HG02938 (cell line): ENCODE data around the gene LPAR1.

Source experiments
- ATAC-seq: cut with Tn5 transposase; IDR thresholded peaks from one replicate; pipeline ENCODE4 v1.9.1; 2021; ENCODE audit warnings: mild to moderate bottlenecking, moderate library complexity; ENCODE audit not compliant: unreplicated experiment

Gene LPAR1

GRCh38 chr9:111037708-111038330 is 451 bp downstream of the LPAR1 start:
- ATAC-seq, result peak; percentile 41

- no peak for ATAC-seq
Observed at GRCh38 chr9:111037356-111037707, 938 bp downstream of the LPAR1 start.

- ATAC-seq, result no peak
Observed at GRCh38 chr9:111036946-111037345, 1.3 kb downstream of the LPAR1 start.

GRCh38 chr9:111036429-111036789 is 1.9 kb downstream of the LPAR1 start:
- ATAC-seq, result no peak

- no peak for ATAC-seq
Observed at GRCh38 chr9:111035543-111036428, 2.5 kb downstream of the LPAR1 start.

GRCh38 chr9:111034898-111035539 is 3.3 kb downstream of the LPAR1 start:
- ATAC-seq, result no peak

GRCh38 chr9:111034170-111034897 is 3.9 kb downstream of the LPAR1 start:
- no peak for ATAC-seq

GRCh38 chr9:111030492-111030891 is 7.8 kb downstream of the LPAR1 start:
- no peak for ATAC-seq

- ATAC-seq, result no peak
Observed at GRCh38 chr9:111029260-111029659, 9.0 kb downstream of the LPAR1 start.

- ATAC-seq, result no peak
Observed at GRCh38 chr9:111027798-111028197, 10.5 kb downstream of the LPAR1 start.

- ATAC-seq, result no peak
Observed at GRCh38 chr9:111023128-111023527, 15.1 kb downstream of the LPAR1 start.

- ATAC-seq, result no peak
Observed at GRCh38 chr9:111020594-111020993, 17.7 kb downstream of the LPAR1 start.

- ATAC-seq, result no peak
Observed at GRCh38 chr9:111016426-111017045, 21.7 kb downstream of the LPAR1 start.

- ATAC-seq, result no peak
Observed at GRCh38 chr9:111016016-111016415, 22.3 kb downstream of the LPAR1 start.

- no peak for ATAC-seq
Observed at GRCh38 chr9:111013707-111014106, 24.6 kb downstream of the LPAR1 start.

GRCh38 chr9:111013250-111013649 is 25.0 kb downstream of the LPAR1 start:
- no peak for ATAC-seq

- no peak for ATAC-seq
Observed at GRCh38 chr9:111008158-111009075, 29.9 kb downstream of the LPAR1 start.

- no peak for ATAC-seq
Observed at GRCh38 chr9:111005746-111006470, 32.4 kb downstream of the LPAR1 start.

- ATAC-seq, result no peak
Observed at GRCh38 chr9:111004936-111005335, 33.3 kb downstream of the LPAR1 start.
